Esophagus mucosa (tissue), 1 donor: ENCODE results near the gene ARL4A. TPM values are rescaled to one million over a fixed set of nuclear protein-coding genes. Genes with fewer than 3 reads are reported as not detected.

Source experiments
- ATAC-seq: fragments of 200-7000 bp; cut with Tn5 transposase; one replicate; pipeline ENCODE4 v1.9.1; 2020
- total RNA-seq: library from RNA; stranded (reverse); gene quantifications from one replicate; pipeline ENCODE4 v1.2.4, GENCODE V29; 2023
- donor health status: DM: yes; HTN: yes; CAD: no.

Gene ARL4A
- total RNA-seq, 1 donor from 2014 or later: 34.8 TPM

DNA sequence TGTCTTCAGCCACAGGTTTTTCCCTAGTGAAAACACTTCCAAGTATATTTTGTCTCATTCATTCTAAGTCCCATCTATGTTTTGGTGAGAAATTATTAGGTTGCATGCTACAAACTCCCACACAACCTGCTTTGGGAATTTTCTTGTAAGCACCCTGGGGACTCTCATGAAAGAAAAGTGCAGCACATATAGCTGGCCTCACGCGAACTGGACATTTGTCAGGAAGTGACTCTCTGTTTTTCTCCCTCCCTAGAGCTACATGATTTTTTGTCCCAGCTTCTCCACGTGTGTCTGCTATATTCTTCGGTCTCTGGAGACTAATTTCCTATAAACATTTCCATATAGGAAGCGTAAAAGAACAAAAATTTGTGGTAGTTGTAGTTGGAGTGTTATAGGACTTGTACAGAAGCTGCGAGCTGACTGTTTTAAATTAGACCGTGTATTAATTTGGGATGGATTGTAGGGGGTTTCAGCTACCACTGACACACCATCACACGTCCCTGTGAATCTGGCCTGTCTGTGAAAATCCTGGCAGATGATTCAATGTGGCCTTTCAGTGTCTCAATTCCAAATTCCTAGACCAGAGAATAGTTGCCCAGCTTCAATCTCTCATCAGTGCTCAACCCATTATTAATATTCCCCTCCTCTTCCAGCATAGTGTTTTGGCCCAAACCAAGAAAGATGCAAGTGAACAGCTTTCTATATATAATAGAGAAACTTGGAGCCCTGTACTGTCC, 40.2 kb downstream of the ARL4A start:
- ATAC-seq: no peak

DNA sequence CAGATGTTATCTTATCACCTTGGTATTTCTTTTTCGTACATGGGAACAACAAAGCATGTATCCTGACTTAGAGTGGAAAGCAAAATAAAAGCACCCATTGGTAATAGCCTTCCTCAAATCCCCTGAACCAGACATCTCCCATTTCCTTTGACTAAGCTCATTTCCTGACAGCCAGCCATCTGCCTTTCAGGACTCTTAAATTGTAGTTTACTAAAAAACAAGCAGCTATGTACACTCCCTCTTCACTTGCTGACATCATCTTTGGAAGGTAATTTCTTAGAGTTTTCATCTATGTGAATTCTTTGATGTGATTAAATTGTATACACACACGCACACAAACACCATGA, 40.7 kb downstream of the ARL4A start:
- no peak for ATAC-seq

DNA sequence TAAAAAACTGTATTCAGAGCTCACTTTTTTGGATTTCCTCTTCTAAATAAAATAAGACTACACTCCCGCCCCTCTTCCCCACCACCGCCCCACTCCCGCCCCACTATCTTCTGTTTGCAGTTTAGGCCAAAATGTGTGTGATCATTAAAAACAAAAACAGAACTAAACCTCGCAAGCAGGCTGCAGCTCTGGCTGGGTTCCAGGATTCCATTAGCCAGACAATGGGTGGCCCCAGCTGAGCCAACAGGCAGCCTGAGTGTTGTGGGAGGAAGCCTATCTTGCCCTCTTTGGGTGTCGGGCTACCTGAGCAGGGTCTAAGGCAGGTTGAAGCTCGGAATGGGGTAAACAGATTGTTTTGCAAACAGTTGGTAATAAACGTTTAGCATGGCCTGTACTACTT, 41.7 kb downstream of the ARL4A start:
- ATAC-seq: peak; percentile 38

DNA sequence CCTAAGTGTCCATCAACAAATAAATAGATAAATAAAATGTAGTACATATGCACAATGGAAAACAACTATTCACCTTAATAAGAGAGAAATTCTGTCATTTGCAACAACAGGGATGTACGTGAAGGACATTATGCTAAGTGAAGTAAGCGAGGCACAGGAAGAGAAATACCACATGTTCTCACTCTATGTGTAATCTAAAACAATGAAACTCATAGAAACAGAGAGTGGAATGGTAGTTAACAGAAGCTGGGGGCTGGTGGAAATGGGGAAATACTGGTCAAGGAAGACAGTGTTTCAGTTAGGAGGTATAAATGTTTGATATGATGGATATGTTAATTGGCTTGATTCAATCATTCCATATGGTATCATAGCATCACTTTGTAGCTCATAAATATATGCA, 43.1 kb downstream of the ARL4A start:
- ATAC-seq: no peak

DNA sequence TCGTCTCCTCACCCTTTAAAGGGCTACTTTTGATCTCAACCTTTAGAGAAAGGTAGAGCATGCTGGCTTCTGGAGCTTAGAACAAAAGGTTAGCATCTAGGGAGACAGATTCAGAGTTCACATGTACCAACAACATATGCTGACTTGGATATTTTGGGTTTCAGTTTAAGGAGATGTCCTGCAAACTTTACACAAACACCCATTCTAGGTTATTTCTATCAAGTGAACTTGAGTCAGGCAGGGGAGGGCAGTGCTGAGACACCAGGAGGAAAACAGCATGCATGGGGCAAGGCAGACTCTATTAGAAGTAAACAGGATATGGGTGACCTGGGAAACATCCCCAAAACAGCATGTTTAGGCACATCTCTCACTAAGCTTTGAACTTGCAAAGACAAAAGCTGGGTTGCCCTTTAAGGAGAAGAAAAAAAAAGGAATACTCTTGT, 43.8 kb downstream of the ARL4A start:
- peak; percentile 93 for ATAC-seq

DNA sequence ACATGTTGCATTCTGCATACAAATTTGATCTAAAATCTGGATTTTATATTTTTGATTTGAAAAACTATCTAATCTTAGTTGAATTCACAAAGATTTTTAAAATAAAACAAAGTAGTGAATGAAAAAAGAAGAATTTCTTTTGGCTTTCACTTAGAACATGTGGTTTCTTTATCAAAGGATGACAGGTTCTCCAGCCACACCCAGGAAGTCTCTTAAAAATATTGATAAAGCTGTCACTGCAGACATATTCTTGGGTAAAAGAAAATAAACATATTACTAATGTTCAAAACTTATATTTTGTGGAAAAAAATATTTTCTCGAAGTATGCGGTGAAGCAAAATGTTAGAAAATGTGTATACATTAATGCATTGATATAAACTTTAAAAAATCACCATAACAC, 44.3 kb downstream of the ARL4A start:
- ATAC-seq: no peak

DNA sequence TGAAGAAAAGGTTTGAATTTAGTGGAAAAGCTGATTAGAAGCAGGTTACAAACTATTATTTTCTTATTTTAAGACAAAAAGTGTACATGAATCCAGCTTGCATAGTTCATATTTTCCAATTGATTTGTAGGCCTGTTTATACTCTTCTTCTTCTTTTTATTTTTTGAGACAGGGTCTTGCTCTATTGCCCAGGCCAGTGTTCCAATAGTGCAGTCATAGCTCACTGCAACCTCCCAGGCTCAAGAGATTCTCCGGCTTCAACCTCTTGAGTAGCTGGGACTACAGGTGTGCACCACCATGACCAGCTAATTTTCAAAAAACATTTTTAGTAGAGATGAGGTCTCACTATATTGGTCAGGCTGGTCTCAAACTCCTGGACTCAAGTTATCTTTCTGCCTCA, 45.0 kb downstream of the ARL4A start:
- no peak for ATAC-seq

DNA sequence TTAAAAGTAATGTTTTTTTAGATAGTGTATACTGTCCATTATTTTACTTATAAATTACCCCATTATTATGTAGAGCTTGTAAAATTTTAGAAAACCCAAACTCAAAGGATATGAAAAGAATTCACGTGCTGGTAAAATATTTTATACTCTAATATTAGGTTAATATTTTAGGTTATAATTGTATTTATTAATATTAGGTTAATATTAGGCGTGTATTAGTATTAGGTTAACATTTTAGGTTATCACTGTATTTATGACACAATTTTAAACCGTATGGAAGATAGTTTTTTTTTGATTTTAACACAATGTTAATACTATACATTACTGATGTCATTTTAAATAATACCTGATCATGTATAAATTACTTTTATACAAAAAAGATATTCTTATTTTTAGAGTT, 48.5 kb downstream of the ARL4A start:
- ATAC-seq: no peak

DNA sequence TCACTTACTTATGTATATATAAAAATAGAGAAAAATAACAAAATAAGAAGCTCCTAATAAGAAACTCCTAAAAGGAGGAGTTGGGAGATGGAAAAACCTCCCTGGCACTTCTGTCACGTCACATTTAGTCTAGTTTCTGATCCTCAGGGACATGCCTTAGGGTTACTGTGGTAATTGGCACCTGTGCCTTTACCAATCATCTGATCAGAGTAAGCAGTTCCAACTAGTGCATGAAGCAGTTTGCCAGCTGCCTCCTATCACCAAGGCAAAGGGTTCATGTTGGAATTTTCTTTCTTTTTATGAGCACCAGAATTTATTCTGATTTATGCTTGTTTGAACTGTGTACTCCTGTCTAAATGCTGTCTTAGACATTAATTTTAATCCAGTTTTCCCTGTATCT, 49.9 kb downstream of the ARL4A start:
- no peak for ATAC-seq

DNA sequence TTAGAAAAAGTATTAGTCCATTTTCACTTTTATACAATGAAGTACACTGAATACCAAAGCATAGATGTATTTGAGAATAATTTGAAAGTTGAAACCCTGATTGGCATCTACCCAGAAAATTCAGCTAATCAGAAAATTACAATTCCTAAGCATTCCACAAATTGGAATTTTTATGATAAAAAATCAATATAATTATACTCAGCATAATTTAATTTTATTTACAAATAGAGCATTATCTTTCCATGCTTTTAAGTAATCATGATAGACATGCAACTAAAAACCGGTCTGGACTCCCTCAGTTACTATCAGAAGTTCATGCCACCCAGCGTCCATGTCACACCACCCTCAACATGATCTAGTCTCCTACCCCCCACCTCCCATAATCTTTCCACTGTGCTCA, 50.4 kb downstream of the ARL4A start:
- ATAC-seq: no peak

DNA sequence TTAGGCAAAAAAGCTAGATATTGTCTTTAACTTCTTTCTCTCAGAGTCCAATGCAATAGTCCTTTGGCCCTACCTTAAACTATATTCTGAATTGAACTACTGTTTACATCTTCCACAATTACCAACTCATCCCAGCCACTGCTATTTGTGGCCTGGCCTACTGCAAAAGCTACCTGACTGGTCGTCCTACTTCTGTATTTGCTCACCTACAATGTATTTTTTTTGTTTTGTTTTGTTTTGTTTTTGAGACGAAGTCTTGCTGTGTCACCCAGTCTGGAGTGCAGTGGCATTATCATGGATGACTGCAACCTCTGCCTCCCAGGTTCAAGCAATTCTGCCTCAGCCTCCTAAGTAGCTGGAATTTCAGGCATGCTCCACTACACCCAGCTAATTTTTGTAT, 51.2 kb downstream of the ARL4A start:
- ATAC-seq: peak; percentile 81

Other genes with a start within 250 kb of the ARL4A start
- 1.1 TPM for gene SCIN, start 116.9 kb upstream of the ARL4A start, total RNA-seq